Measurements from ENCODE around the gene FOXK2.
A peak's percentile ranks its signal among the peaks of the same experiment; 100 is the strongest.
"Not testable (repeated sequence)": the region's sequence is repeated elsewhere in the genome, so short reads cannot be mapped to it uniquely, and the experiment has no call there.

Gene FOXK2

GRCh38 chr17:82534401-82534812 is 14.9 kb downstream of the FOXK2 start:
- DNase-seq: no peak

DNA sequence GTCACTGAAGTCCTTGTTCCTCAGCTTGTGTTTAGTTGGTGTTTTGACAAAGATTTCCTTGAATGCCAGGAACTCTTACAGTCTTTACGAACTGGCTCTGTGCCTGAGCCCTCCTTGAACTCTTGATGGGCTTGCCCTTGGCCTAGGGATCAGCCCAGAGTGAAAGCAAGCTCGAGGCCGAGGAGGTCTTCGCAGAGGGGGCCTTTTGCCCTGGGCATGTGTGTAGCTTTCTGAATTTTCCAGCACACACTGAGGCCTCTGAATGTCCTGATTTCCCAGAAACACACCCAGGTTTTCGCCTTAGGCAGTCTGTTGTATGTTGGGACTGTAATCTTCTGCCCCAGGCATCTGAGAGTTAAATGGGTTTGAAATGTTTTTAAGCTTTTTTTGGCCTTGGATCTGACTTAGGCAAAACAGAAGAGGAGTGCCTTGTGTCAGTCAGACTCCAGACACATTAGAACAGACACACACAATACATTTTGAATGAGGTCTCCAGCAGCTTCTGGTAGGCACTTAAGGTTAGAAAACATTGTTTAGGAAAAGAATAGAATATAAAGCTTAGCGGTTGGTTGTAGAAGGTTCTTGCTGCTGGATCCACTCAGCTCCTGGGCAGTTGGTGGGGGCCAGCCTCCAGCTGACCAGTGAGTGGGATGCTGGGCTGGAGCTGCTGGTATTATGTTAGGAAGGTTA is 17.1 kb downstream of the FOXK2 start:
- no peak for DNase-seq

DNA sequence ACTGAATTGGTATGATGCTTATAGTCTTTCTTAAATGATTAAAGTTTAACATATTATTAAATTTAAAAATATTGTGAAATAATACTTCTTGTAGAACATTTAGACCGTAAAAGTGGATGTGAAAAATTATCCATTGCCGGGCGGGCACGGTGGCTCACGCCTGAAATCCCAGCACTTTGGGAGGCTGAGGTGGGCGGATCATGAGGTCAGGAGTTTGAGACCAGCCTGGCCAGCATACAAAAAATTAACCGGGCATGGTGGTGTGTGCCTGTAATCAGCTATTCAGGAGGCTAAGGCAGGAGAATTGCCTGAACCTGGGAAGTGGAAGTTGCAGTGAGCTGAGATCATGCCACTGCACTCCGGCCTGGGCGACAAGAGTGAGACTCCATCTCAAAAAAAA is 17.7 kb downstream of the FOXK2 start:
- DNase-seq: peak in 1 of 2 donors; percentile 49

DNA sequence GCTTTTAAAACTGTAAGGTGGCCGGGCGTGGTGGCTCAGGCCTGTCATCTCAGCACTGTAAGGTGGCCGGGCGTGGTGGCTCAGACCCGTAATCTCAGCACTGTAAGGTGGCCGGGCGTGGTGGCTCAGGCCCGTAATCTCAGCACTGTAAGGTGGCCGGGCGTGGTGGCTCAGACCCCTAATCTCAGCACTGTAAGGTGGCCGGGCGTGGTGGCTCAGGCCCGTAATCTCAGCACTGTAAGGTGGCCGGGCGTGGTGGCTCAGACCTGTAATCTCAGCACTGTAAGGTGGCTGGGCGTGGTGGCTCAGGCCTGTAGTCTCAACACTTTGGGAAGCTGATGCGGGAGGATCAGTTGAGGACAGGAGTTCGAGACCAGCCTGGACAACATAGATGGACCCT is 19.5 kb downstream of the FOXK2 start:
- DNase-seq: not testable (repeated sequence)

GRCh38 chr17:82542439-82542838 is 22.9 kb downstream of the FOXK2 start:
- DNase-seq: no peak

- DNase-seq: no peak
Observed at GRCh38 chr17:82544431-82545070, 25.0 kb downstream of the FOXK2 start.

DNA sequence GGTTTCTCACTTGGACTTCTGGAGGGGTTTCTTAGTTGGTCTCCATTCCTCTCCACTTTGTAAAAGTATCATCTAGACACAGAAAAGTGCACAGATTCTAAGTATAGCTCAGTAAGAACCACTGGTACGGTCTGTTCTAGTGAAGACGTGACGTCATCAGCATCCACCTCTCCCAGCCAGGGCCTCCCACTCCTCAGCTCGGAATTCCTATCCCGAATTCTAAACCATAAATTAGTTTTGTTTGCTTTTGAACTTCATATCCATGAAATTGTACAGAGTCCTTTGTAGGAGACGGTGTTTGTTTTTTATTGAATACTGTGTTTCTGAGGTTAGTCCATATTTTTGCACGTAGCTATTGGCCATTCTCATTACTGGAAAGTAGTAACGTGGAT is 25.5 kb downstream of the FOXK2 start:
- no peak for DNase-seq

DNA sequence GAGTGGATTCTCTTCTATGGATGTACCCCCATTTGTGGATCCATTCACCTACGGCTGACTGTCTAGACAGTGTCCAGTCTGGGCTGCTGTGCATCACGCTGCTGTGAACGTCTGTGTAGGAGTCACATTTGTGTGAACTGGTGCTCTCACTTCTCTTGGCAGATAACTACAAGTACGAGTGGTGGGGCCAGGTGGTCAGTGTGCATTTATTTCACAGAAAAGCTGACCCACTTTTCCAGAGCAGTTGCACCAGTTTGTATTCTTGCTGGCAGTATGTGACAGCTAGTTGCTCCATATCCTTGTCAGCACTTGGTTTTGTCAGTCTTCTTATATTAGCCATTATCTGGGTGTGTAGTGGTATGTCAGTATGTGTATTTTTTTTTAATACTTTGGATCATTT is 28.4 kb downstream of the FOXK2 start:
- DNase-seq: no peak

DNA sequence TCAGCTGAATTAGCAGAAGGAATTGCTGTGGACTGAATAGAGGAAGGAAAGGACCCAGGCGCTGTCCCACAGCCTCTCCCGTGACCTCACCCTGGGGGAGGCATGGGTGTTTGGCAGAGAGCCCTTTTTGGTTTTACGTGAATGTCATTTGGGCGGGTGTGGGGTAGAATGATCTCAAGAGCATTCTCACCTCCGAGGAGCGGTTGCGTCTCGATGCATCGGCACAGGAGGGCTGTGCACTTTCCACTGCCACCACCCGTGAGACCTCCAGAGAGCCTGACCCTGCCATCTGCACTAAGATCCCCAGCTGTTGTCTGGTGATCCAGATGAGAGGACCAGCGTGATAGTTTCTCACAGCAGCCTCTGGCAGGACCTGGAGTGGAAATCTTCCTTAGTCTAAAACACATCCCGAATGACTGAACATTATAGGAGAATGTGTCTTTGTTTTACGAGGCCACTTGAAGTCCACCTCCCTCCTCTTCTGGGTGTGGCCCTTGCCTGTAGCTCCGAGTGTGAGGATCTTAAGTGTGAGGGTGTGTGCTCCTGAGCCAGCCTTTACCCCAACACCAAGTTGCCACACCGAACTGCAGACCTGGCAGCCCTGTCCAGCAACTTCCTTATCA is 29.3 kb downstream of the FOXK2 start:
- DNase-seq: peak; percentile 75 to 80

DNA sequence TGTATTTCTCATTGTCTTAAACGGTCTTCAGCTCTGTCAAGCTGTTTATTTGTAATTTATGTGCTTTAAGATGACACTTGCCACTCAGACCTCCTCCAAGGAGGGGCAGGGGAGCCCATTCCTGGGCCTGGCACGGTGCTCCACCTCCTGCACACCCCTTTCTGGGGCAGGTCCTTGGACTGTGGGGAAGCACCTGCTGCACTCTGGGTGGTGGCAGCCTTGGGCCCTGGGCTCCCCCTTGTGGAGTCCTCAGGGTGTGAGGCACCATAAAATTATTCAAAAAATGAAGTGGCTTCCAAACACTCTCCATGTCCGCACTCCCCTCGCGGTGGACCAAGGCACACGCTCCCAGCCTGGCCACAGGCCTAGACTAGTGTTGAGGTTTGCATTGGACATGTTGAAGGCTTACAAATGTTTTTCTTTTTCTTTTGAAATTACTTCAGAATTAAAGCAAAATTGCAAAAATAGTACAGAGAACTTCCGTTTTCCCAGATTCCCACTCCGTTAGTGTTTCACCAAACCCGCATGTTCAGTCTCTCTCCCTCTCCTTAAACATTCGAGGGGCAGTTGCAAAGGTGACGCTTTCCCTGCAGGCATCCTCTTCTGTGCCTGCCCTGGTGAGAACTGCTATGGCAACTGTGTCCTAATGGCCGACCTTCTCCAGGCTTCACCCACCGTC is 32.4 kb downstream of the FOXK2 start:
- DNase-seq: peak; percentile 67 to 78

DNA sequence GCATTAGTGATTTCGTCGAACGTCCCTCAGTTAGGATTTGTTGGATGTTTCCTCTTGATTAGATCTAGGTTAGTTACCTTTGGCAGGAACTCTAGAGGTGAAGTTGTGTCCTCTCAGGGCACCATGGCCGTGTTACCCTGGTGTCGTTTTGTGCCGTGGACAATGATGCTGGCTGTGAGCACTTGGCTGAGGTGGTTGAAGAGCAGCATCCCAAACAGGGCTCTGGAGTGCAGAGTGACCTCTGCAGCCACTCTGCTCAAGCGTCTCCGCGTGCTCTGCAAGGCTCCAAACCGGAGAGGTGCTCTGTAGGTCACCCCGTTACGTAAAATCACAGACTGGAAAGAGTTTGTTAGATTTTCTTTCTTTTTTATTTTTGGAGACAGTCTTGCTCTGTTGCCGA is 33.0 kb downstream of the FOXK2 start:
- no peak for DNase-seq

DNA sequence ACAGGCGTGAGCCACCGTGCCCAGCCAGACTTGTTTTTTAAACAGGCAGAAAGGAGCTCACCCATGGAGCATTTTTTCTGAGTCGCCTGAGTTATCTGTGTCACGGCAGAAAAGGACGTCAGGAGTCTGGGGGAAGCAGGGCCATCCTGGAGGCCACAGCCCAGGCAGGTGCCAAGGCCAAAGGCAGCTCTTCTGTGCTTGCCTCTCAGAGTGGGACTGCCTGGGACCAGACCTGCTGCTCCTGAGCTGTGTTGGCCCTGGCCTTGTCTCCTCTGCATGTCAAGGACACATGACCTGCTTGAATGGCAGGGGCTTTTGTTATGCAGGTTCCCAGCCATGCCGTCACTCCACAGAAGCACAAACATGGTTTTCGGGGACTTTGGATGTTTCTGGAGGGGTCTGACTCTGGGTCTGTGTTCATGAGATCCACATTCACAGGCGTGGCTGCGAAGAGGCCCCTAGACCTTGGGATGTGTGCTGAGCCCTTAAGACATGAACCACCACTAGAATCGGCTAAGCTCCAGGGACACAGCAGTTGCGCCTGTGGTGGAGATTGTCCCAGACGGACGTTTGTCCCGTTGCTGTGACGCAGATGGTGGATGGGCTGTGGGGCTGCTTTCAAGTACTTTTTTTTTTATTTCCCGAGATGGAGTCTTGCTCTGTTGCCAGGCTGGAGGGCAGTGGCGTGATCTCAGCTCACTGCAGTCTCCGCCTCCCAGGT is 33.8 kb downstream of the FOXK2 start:
- no peak for DNase-seq

DNA sequence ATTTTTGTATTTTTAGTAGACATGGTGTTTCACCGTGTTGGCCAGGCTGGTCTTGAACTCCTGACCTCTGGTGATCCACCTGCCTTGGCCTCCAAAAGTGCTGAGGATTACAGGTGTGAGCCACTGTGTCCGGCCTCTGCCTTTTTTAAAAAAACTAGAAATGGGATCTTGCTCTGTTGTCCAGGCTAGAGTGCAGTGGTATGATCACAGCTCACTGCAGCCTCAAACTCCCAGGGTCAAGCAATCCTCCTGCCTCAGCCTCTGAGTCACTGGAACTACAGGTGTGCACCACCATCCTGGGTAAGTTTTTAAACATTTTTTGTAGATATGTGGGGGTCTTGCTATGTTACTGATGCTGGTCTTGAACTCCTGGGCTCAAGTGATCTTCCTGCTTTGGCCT is 38.0 kb downstream of the FOXK2 start:
- DNase-seq: not testable (repeated sequence)

GRCh38 chr17:82559566-82560251 is 40.2 kb downstream of the FOXK2 start:
- no peak for DNase-seq

GRCh38 chr17:82560252-82560642 is 40.7 kb downstream of the FOXK2 start:
- no peak for DNase-seq

DNA sequence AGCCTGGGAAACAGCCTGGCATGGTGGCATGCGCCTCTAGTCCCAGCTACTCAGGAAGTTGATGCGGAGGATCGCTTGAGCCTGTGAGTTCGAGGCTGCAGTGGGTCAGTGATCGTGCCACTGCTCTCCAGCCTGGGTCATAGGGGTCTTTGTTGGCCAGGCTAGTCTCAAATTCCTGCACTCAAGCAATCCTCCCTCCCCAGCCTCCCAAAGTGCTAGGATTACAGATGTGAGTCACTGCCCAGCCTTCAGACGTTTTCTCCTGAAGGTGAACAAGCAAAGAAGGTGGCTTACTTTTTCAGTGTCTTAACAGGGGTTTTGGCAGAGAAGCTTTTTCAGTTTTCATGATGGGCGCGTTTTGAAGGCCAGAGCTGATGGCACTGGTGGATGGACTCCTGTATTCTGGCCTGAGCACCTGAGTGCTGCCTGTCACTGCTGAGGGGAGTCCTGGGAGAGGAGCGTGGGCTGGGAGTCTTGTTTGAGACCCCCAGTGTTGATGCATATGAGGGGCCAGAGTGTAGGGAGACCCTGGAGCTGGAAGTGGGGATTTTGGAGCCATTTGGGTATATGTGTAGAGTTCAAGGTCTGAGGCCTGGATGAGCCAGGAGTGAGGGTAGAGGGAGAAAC is 41.4 kb downstream of the FOXK2 start:
- DNase-seq: no peak

DNA sequence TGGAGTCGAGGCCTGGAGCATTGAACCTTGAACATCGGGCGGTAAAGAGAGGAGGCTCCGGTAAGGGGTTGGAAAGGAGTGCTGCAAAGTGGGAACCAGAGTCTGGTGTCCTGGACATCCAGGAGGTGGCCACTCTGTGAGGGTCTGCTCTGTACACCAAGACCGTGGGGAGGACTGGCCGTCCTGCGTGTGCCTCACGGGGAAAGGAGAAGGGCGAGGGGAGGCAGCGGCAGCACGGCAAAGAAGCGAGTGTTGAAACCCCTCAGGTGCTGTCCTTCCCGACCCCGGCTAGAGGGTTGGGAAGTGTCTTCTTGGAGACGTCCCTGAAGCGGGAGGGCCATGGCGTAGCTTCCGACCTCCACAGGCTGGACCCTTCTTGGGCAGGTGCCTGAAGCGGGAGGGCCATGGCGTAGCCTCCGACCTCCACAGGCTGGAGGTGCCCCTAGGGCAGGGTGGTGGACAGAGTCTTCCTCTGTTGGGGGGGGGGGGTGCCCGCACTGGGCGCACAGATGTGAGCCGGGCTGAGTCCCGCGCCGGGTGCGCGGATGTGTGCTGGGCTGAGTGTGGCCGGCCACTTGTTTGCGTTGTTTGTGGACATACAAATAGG is 42.0 kb downstream of the FOXK2 start:
- no peak for DNase-seq

- not testable (repeated sequence) for DNase-seq
Observed at GRCh38 chr17:82562718-82563220, 43.2 kb downstream of the FOXK2 start.

DNA sequence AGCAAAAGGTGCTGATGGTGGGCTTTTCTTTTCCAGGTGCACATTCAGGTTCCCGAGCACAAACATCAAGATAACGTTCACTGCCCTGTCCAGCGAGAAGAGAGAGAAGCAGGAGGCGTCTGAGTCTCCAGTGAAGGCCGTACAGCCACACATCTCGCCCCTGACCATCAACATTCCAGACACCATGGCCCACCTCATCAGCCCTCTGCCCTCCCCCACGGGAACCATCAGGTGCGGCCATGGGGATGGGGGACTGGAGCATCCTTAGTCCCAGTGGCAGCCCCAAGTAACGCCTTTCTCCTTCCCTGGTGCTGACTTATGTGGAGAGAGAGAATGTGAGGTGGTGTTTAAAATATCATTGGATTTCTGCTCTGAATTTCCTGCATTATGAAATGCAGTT is 43.8 kb downstream of the FOXK2 start:
- peak in 1 of 2 donors; percentile 15 for DNase-seq

GRCh38 chr17:82563745-82564144 is 44.2 kb downstream of the FOXK2 start:
- DNase-seq: not testable (repeated sequence)

DNA sequence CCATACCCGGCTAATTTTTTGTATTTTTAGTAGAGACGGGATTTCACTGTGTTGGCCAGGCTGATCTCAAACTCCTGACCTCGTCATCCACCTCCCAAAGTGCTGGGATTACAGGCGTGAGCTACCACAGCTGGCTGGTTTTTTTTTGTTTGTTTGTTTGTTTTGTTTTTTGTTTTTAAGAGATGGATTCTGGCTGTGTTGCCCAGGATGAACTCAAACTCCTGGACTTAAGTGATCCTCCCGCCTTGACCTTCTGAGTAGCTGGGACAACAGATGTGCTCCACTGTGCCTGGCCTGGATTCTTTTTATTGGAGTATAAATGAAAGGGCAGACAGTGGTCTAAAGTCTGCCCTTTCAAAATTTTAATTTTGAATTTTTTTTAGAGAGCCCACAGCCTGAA is 44.7 kb downstream of the FOXK2 start:
- DNase-seq: no peak
